ENCODE results near the gene AXDND1. TPM values are rescaled to one million over a fixed set of nuclear protein-coding genes. Genes with fewer than 3 reads are reported as not detected.

The AXDND1 gene
- total and polyA plus RNA-seq, 9 donors: 0.07 to 4.1 (median 0.17) TPM; not detected in 3

GRCh38 chr1:179558078-179558477, 192.3 kb downstream of the AXDND1 start:
- H3K4me1 ChIP-seq (ENCODE audit: insufficient read depth): no peaks in the 10 kb centered on the region
- no peaks in the 10 kb centered on the region for H3K36me3 ChIP-seq
- no peak overlapping the region for H3K27ac ChIP-seq
- H3K4me3 ChIP-seq: no peak overlapping the region
- DNase-seq: no peak
- WGBS, 3 donors: 90 to 97% (median 91%) methylated on average over 1 of the region's 1 CpG
- H3K27me3 ChIP-seq: no peaks in the 10 kb centered on the region
- TF ChIP-seq EP300 (IDR thresholded peaks at IDR 0.05): no peak
- no peak for TF ChIP-seq CTCF (IDR thresholded peaks at IDR 0.05)
- no peak for TF ChIP-seq POLR2A (IDR thresholded peaks at IDR 0.05)
- no peaks in the 10 kb centered on the region for H3K9me3 ChIP-seq
- intact Hi-C loops (cut with DNase I): no loop called here

GRCh38 chr1:179575497-179576314, 209.9 kb downstream of the AXDND1 start, which contains the start of gene NPHS2:
TSS of gene NPHS2 (minus strand) at chr1:179575948. CDS start at chr1:179575864, 84 bp downstream.
- Histone ChIP-seq H3K9me3 (no peaks in the 10 kb centered on the region), H3K27ac (no peak within 1 kb of the TSS), H3K27me3 (no peaks in the 10 kb centered on the region), H3K4me1 (ENCODE audit: insufficient read depth) (no peaks in the 10 kb centered on the region), H3K4me3 (no peak within 1 kb of the TSS), H3K36me3 (no peaks in the 10 kb centered on the region)
- no peak for TF ChIP-seq POLR2A (IDR thresholded peaks at IDR 0.05)
- TF ChIP-seq CTCF (IDR thresholded peaks at IDR 0.05): no peak
- no peak for TF ChIP-seq EP300 (IDR thresholded peaks at IDR 0.05)
- intact Hi-C loops (cut with DNase I): no loop called here
- DNase-seq: no peak
- WGBS, 3 donors: 3 to 5% (median 3%) methylated on average over 60 to 77 of the region's 77 CpGs

GRCh38 chr1:179576509-179576908, 210.7 kb downstream of the AXDND1 start:
- H3K9me3 ChIP-seq: no peaks in the 10 kb centered on the region
- DNase-seq: no peak
- no peaks in the 10 kb centered on the region for H3K36me3 ChIP-seq
- TF ChIP-seq EP300 (IDR thresholded peaks at IDR 0.05) (no peak), CTCF (IDR thresholded peaks at IDR 0.05) (no peak), POLR2A (IDR thresholded peaks at IDR 0.05) (no peak)
- H3K27ac ChIP-seq: no peak overlapping the region
- intact Hi-C loops (cut with DNase I): no loop called here
- H3K4me1 ChIP-seq (ENCODE audit: insufficient read depth): no peaks in the 10 kb centered on the region
- H3K4me3 ChIP-seq: no peak overlapping the region
- no peaks in the 10 kb centered on the region for H3K27me3 ChIP-seq
- WGBS, 3 donors: 43 to 50% (median 46%) methylated on average over 5 of the region's 5 CpGs

GRCh38 chr1:179583771-179584320, 218.1 kb downstream of the AXDND1 start:
- no peaks in the 10 kb centered on the region for H3K9me3 ChIP-seq
- H3K4me3 ChIP-seq: no peak overlapping the region
- H3K4me1 ChIP-seq (ENCODE audit: insufficient read depth): peaks cover 1% of the 10 kb centered on the region
- H3K27ac ChIP-seq: no peak overlapping the region
- 71 to 76% (median 73%) methylated on average over 5 of the region's 5 CpGs for WGBS, 3 donors
- TF ChIP-seq CTCF (IDR thresholded peaks at IDR 0.05) (no peak), EP300 (IDR thresholded peaks at IDR 0.05) (no peak), POLR2A (IDR thresholded peaks at IDR 0.05) (no peak)
- no peaks in the 10 kb centered on the region for H3K27me3 ChIP-seq
- H3K36me3 ChIP-seq: no peaks in the 10 kb centered on the region
- intact Hi-C loops (cut with DNase I): no loop called here
- DNase-seq: no peak

Data from ovary (tissue), 9 donors.